IPS-11a (cell line): ENCODE data around the gene CERS5.

Experiments used
- H3K4me3 ChIP-seq: one replicate; pipeline ENCODE4 v1.5.1; 2013; ENCODE audit warnings: low read depth, low read length, control low read depth

CERS5 gene

GRCh38 chr12:50082644-50083043 is 84.5 kb downstream of the CERS5 start:
- H3K4me3 ChIP-seq: no peak overlapping the region

- no peak overlapping the region for H3K4me3 ChIP-seq
Observed at GRCh38 chr12:50081096-50081808, 85.9 kb downstream of the CERS5 start.

DNA sequence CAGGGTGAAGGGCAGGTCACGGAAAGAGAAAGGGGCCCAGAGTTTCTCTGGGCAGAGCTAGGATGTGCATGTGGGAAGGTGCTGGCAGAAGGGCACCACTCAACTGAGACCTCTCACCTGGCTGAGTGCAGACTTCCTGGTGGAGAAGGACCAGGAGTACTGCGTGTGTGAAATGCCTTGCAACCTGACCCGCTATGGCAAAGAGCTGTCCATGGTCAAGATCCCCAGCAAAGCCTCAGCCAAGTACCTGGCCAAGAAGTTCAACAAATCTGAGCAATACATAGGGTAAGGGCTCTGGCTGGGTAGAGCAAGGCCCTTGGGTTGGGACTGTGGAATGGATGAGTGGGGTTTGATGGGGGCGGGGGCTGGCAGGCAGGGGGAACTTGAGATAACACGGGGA is 87.4 kb downstream of the CERS5 start:
- no peak overlapping the region for H3K4me3 ChIP-seq
